H4 (cell line): Measurements from ENCODE around the gene HPCAL4. TPM values are rescaled to one million over a fixed set of nuclear protein-coding genes. Genes with fewer than 3 reads are reported as not detected.

ENCODE experiments used
- DNase-seq: peaks from one replicate; pipeline ENCODE4 v3.0.0-alpha.2; 2015; ENCODE audit warnings: low spot score
- total RNA-seq: library from RNA; depleted of rRNA; stranded (reverse); fragments of >200 nt; shearing (Covaris generic); gene quantifications from 2 replicates; pipeline ENCODE4 v1.2.3, GENCODE V29; 2014

Gene HPCAL4
- total RNA-seq, 1 experiment from 2014 or later = 0.46 TPM

DNA sequence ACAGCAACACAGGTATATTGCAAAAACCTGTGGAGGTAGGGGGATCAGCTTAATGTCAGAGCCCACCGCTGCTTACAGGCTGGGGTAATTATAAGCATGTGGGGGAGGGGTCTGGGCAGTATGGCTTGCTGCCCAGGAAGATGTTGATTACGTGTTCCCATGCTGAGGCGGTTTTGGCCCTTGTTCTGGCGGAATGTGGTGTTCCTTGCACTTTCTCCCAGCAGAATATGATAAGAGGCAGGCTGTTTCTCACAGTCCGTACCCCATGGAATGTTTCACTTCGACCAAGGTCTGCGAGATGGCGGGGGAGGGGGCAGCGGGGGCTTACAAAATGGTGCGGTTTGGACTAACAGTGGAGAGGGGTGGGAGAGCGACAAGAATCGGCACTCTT, 9.8 kb upstream of the HPCAL4 start:
- DNase-seq = no peak

DNA sequence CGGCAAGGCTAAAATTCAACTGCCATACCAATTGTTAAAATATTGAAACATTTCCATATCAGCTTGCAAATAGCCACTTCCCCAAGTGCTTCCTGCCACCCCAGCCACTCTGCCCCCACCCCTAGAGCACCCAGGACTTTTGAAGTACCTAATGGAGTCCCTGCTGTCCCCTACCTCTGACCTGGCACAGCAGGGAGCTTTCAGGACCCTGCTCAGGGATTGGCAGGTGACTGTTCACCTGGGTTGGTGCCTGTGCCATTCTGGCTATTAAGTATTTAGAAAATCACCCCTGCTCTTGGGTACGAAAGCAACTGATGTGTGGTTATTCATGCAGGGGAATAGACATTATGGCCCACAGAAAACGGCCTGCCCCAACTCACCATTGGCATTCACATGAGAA, 9.1 kb upstream of the HPCAL4 start:
- DNase-seq = no peak

DNA sequence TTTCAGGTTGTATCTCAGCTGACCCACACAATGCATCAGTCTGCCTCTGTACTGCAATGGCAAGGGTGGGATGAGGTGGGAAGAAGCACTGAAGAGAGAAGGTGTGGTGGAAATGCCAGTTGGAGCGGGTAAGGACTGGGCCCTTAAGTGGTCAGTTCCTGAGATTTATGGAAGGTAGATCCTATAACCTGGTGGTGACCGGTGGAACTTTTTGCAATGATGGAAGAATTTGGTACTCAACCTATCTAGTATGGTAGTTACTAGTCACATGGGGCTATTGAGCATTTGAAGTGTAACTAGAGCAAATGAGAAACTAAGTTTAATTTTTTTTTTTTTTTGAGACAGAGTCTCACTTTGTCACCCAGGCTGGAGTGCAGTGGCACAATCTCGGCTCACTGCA, 8.2 kb upstream of the HPCAL4 start:
- DNase-seq = no peak

GRCh38 chr1:39698568-39698967, 7.3 kb upstream of the HPCAL4 start:
- DNase-seq = no peak

DNA sequence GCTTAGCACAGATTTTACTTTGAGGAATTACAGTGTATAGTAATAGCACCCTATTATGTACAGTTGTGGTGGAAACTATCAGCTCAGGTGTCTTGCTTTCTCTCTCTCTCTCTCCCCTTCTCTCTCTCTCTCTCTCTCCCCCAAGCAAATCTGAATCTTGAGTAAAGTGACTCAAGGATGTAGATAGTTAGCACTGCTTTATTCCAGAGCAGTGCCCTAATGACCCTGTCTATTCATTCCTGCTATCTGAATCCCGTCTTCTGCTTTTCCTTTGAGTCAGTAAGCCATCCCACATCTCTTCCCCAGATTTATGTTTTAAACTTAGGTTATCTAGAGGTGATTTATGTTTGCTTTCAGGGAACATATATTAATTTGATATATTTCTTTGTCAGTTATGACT, 5.2 kb upstream of the HPCAL4 start:
- no peak for DNase-seq

DNA sequence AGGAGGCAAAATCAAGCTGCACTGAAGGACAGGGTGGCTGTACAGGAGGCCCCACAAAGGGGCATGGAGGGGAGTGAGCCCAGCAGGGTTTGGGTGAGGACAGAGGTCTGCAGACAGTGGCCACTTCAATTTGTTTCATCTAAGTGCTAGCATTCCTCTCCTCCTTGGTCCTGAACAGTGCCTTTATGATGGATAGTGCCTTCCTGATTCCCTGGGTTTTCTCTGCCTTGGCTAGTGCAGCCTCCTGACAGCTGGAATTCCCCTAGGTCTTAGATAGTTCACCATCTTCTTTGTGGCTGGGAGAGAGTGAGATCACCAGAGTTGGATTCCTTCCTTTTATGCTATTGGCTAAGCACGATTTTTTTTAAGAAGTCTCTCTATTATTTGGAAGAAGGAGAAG, 3.8 kb upstream of the HPCAL4 start:
- no peak for DNase-seq

GRCh38 chr1:39694026-39694425, 2.8 kb upstream of the HPCAL4 start:
- no peak for DNase-seq

- DNase-seq = no peak
These were observed 1.2 kb upstream of the HPCAL4 start for GRCh38 chr1:39692152-39693074.

GRCh38 chr1:39690794-39691382, 345 bp downstream of the HPCAL4 start:
- DNase-seq = no peak

- no peak for DNase-seq
These were observed 1.0 kb downstream of the HPCAL4 start for GRCh38 chr1:39690225-39690624.

- no peak for DNase-seq
These were observed 1.6 kb downstream of the HPCAL4 start for GRCh38 chr1:39689635-39690034.

- DNase-seq = no peak
These were observed 2.0 kb downstream of the HPCAL4 start for GRCh38 chr1:39689214-39689613.

DNA sequence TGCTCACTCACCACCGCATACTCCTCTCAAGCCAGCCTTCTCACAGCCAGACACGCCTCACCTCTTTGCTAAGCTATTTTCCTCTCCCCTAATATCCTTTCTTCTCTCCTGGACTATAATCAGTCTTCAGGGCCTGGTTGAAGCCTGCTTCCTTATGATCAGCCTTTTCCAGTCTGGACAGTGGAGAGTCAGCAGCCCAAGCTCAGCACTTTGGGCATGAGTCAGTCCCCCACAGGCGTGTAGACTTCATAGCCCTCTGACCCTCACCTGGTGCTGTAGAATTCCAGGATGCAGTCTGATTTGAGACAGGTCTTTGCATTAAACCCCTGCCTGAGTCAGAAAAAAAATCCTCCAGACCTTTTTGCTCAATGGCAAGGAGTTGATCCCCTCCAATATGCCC, 2.5 kb downstream of the HPCAL4 start:
- DNase-seq = no peak

- no peak for DNase-seq
These were observed 4.0 kb downstream of the HPCAL4 start for GRCh38 chr1:39687243-39687642.

DNA sequence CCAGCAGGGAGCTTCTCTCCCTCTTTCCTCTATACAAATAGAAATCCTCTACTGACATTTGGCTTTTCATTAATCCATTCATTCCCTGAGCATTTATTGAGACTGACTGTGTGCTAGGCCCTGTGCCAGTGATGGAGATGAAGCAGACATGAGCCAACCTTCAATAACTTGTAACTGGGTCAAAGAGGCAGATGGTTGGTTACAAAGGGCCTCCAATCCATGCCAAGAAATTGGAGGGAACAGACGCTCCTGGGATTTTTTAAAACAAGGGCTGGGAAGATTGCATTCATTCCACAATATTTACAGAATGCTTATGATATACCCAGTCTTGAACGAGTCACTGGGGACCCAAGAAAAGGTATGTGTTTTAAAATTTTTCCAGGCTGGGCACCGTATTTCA, 6.2 kb downstream of the HPCAL4 start:
- DNase-seq = no peak

DNA sequence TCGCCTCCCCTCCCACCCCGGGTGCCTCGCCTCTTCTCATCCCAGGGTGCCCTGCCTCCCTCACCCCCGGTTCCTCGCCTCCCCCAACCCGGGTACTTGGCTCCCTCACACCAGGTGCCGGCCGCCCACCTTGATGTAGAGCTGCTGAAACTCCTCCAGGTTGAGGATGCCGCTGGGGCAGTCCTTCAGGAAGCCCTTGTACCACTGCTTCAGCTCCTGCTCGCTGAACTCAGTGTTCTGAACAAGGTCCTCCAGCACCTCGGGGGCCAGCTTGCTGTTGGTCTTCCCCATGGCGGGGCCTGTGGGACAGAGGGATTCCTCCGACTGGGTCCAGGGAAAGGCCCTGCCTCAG, 6.9 kb downstream of the HPCAL4 start:
- DNase-seq = no peak

DNA sequence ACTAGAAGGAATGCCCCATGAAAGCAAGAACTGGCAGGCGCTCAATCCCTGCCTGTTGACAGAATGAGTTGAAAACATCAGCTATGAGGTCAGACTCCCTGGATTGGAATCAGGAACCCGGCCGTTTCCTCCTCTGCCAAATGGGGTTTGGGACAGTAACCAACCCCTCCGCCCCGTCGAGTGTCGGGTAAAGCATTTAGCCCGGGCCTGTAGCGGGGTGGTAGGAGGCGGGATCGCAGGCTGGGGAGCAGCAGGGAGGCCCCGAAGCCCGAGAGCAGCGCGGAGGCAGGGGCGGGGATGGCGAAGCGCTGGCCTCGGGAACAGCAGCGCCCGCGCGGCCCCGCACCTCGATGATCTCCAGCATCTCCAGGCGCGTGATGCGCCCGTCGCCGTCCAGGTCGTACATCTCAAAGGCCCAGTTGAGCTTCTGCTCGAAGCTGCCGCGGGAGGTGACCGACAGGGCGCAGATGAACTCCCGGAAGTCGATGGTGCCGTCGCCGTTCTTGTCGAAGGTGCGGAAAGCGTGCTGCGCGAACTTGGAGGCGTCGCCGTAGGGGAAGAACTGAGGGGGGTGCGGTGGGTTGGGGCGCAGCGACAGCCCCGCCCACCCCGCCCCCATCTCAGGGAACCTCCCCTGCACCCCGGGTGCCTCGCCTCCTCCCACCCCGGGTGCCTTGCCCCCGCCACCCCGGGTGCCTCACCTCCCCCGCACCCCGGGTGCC, 7.5 kb downstream of the HPCAL4 start:
- DNase-seq = no peak

DNA sequence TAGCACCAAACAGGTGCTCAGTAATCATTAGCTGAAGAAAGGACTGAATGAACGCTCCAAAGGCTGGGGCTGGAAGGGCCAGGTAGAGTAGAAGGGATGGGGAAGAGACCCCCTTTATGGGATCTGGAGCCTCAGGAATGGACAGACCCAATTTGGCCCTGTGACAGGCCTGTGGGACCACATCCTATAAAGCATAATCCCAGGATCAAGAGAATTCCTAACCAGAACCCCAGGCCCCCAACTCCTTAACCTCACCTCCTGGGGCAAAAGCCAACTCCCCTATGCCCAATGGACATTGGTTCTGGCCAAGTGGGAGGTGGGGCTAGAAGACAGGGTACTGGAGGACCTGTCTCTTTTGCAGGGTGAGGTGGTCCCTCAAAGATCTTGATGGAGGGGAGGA, 9.2 kb downstream of the HPCAL4 start:
- DNase-seq = no peak

- no peak for DNase-seq
These were observed 9.9 kb downstream of the HPCAL4 start for GRCh38 chr1:39681294-39681693.

DNA sequence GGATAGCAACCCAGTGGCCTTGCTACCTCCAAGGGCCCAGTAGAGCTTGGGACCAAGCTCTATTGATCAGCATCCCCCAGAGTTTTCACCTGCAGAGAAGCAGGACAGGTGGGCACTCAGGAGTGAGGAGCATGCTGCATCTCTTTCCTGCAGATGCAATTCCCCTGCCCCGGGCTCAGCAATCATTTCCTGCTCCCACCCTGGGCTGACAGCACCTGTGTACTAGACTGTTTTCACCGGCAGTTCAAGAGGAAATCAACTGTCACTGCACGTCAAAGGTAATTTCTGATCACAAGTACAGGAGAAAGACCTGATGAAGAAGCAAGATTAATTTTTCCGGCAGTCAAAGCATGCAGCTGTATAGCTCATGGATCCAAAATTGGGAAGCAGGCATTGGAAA, 10.5 kb downstream of the HPCAL4 start:
- DNase-seq = no peak

- no peak for DNase-seq
These were observed 11.4 kb downstream of the HPCAL4 start for GRCh38 chr1:39679821-39680220.

GRCh38 chr1:39678889-39679288, 12.3 kb downstream of the HPCAL4 start:
- no peak for DNase-seq

DNA sequence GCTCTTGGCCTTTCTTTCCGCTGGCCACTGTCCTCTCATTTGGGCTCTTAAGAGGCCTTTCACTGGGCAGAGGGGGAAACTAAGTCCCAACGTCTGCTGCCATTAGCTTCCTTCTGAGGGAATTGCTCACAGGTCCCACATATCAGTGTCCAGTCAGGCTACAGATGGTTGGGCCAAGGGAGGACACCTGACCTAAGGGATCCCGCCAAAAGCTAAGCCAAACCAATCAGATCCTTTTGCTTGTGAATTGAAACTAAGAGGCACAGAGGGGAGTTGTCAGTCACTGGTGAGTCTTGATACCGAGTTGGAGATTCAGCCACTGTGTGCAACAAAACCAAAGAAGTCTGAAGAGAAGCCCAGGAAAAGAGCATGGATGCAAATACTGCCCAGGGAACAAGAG, 13.6 kb downstream of the HPCAL4 start:
- no peak for DNase-seq
